Stimulated activated CD4-positive, alpha-beta T cell treated with anti-CD3 and anti-CD28 coated beads, Interleukin-12 subunit alpha, Interleukin-12 subunit beta, amount 100 ng/mL, for 4 hours (primary cell): ENCODE measurements around the gene BCL11B.

Source experiments
- DNase-seq: peaks from one replicate; pipeline ENCODE4 v3.0.0-alpha.2; 2020

The BCL11B gene

DNA sequence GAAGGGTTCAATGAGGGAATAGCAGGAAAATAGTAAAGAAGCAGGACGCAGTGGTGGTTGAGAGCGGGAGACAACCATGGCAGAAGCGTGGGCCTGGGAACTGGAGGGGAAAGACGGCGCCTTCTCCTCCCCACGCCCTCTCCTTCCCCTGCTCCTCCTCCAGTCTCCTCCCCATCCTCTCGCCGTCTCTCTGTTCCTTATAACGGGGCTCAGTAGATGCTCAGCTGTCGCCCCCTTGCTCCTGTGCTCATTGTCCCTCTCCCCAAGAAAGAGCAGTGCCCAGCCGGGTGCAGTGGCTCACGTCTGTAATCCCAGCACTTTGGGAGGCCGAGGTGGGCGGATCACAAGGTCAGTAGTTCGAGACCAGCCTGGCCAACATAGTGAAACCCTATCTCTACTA, 142.0 kb downstream of the BCL11B start:
- DNase-seq = no peak

DNA sequence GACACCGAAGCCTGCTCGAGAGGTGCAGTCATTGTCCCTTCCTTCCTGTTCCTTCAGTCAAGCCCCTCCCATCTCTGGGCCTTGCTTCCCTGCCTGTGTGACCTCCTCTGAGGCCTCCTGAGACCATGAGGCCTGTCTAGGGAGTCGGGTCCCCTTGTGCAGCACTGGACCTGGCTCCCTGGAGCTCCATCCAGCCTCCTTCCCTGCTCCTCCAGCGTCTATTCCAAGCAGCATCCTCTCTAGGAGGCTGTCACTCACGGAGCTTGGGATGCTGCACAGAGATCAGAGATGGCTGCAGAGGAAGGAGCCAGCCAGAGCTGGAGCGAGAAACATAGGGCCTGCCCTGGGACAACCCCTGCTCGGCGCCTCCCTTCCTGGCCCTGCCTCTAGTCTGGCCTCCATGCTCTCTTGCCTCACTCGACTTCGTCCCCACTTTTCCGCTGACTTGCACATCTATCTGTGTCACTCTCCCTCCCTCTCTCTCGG, 142.7 kb downstream of the BCL11B start:
- no peak for DNase-seq

DNA sequence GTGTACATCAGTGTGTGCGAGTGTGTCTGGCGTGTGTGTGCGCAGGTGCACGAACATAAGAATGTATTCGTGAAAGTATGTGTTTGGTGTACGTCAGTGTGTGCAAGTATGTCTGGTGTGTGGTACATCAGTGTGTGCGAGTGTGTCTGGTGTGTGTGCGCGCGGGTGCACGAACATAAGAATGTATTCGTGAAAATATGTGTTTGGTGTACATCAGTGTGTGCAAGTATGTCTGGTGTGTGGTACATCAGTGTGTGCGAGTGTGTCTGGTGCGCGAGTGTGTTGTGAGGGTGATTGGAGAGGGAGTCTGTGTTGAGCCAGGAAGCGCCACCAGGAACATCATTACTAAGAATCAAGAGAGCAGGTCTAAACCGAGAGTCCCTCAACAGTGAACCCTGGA, 143.8 kb downstream of the BCL11B start:
- DNase-seq = no peak

DNA sequence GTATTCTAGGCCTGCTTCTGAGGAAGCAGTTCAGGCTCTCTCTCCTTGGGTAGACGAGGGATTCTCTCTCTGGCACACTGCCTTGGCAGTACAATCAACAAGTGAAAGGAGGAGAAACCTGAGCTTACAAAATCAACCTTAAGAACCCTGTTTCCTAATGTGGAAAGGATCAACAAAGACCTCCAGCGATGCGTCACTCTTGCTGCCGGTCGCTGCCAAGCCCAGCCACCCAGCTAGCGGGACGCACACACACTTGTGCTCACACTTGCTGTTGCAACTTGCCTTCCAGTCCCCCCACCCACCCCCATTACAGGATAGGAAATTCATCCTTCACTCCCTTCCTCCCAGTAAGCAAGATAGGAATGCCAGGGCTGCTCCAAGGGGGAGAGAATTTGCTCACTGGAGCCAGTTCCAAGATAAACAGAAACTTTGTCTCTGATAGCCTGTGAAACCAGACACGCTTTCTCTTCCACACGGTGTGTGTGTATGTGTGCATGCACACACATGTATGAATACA, 144.3 kb downstream of the BCL11B start:
- no peak for DNase-seq

DNA sequence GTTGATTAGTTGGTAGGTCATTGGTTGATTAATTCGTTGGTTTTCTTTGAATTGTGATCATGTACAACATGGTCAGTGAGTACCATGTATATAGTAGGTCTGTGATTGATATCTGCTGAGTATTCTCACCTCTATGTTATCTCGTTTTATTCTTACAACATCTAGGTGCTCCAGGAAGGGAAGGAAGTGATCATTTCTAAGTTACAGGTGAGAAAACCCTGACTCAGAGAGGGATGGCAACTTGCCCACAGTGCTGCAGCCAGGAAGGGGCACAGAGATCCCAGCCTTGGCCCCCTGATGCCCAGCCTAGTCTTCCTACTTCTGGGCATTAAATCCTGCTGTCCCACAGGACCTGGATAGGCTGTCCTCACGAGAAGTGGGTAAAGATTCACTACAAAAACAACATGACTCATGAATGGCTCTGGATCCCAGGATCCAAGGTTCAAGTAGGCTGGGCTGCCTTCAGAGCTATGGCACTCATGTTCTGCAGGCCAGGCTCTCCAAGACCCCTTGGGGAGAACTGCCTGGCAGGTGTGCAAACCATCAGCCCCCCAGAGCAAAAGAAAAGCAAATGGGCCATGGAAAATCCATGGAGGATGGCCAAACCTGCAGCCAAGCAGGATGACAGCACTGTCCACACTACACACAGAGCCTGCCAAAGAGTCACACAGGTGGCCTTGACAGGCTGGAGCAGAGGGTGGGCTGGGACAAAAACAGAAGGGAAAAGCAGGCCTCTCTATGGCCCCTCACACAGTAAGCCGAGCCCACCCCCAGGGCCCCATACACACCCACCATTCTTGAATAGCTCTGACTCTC, 146.2 kb downstream of the BCL11B start:
- no peak for DNase-seq

DNA sequence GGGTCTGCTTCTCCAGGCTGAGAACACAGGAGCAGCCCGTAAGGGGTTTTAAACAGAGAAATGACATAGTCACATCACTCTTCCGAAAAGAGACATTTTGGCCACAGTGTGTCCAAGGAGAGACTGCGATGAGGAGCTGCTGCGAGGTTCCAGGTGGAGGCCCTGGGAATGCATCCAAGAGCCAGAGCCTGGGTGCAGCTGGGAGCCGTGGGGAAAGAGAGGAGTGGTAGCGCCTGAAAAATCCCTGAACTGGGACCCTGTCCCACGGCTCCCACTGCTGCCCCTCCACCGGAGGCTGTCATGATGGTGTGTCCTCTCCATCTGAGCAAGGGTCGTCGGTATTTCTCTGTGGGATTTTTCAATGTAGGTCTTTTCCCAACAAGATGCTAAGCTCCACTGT, 146.9 kb downstream of the BCL11B start:
- DNase-seq = no peak

DNA sequence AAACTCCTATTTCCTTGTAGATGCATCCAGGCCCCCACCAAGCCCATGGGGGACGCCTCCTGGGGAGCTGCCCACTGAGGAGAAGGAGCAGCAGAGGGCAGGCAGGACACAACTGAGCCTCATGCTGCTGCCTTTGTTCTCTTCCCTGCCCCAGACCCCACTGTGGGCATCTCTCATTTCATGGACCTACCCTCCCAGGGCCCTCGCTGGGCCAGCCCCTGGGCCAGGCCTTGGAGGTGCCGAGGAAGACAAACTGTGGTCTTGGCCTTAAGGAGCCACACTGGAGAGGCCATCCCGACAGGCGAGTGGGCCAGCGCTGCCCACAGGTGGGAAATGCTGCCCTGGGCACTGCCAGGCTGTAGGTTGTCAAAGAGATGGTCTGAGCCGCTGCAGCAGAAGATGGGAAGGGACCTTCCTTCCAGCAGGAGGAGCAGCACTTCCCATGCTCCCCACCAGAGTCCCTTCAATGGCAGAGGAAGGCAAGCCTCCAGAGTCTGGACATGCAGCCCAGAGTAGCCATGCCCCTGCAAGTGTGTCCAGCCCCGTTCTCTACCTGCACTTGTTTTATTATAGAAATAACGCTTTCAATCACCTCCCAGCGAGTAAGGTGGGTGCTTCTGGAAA, 147.4 kb downstream of the BCL11B start:
- no peak for DNase-seq

DNA sequence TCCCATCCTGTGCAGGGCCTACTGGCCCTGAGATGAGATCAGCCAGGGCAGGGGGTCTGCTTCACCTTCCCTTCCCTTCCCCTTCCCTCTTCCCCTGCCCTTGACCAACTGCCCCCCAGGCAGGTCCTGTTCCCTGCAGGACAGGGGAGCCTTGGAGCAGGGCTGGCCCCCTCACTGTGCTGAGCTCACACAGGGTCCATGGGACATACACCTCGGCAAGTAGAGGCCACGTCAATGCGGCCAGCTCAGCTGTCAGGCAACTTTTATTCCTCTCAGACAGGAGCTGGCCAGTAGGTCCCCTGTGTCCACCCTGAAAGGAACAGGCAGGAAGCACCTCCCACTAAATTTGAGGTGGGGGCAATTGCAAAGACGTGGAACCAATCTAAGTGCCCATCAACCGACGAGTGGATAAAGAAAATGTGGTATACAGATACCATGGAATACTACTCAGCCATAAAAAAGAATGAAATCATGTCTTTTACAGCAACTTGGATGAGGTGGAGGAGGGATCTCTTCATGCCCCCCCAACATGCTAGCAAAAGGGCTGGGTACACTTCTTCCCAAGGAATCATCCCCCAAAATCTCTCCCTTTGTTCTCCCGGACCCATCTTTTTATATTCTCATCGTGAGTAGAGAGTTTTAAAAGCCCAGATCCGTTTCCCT, 148.7 kb downstream of the BCL11B start:
- DNase-seq = no peak

DNA sequence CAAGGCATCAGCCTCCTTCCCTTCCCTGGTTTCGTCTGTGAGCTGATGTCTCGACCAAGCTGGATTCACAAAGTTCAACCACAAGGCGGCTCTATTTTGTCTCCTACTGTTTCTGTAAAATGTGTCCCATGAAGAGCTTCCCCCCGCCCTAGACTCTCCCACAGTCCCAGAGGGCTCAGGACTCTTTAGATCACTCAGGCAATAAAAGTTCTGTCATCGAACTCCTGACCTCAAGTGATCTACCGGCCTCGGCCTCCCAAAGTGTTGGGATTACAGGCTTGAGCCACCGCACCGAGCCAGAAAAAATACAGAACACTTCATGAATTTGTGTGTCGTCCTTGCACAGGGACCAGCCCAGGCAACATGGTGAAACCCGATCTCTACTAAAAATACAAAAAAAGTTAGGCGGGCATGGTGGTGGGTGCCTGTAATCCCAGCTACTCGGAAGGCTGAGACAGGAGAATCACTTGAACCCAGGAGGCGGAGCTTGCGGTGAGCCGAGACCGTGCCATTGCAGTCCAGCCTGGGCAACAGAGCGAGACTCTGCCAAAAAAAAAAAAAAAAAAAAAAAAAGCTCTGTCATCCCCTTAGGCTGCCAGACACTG, 149.4 kb downstream of the BCL11B start:
- DNase-seq = no peak

DNA sequence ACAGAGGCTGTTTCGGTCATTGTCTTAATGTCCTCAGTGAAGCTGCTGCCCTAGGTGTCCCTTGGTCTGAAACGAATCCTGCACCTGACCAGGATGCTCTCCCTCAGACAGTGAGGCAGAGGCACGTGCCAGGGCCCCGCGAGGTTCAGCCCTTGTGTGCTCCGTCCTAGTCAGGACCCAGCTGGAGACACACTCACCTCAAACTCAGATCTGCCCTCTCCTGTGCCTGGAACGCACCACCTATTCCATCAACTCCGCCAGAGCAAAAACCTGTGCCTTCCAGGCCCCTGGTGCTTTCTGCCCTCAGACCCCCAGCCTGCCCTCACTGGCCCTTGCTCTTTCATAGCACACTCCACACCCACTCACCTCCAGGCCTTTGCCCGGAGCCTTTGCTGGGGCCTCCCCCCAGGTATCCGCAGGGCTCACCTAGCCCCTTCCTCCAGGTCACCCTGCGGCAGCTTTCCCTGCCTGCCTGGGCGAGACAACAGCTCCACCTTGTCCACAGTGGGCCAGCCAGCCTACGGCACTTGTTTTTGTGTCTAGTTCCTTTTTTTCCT, 150.6 kb downstream of the BCL11B start:
- no peak for DNase-seq

DNA sequence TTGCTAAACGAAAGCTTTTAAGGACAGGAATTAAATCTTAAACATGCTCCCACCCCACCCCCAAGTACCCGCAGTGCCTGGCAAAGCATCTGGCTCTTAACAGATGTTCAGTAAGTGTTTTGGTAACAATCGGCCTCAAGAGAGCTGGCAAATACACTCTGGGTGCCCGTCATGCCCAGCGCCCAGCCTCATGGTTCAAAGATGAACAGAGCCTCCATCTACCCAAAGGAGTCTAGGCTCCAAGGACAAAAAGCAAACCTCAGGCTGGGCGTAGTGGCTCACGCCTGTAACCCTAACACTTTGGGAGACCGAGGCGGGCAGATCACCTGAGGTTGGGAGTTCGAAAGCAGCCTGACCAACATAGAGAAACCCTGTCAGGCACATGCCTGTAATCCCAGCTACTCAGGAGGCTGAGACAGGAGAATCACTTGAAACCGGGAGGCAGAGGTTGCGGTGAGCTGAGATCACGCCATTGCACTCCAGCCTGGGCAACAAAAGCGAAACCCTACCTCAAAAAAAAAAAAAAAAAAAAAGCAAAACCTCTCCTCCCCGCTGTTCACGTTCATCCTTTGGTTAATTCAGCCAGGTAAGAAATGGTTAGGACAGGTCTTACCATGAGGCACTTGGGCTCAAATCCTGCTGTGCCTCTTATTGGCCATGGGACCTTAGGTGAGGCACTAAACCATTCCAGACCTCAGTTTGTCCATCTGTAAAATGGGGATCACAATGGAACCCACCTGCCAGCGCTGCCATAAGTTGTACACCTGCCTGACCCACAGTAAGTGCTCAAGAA, 151.3 kb downstream of the BCL11B start:
- DNase-seq = no peak

DNA sequence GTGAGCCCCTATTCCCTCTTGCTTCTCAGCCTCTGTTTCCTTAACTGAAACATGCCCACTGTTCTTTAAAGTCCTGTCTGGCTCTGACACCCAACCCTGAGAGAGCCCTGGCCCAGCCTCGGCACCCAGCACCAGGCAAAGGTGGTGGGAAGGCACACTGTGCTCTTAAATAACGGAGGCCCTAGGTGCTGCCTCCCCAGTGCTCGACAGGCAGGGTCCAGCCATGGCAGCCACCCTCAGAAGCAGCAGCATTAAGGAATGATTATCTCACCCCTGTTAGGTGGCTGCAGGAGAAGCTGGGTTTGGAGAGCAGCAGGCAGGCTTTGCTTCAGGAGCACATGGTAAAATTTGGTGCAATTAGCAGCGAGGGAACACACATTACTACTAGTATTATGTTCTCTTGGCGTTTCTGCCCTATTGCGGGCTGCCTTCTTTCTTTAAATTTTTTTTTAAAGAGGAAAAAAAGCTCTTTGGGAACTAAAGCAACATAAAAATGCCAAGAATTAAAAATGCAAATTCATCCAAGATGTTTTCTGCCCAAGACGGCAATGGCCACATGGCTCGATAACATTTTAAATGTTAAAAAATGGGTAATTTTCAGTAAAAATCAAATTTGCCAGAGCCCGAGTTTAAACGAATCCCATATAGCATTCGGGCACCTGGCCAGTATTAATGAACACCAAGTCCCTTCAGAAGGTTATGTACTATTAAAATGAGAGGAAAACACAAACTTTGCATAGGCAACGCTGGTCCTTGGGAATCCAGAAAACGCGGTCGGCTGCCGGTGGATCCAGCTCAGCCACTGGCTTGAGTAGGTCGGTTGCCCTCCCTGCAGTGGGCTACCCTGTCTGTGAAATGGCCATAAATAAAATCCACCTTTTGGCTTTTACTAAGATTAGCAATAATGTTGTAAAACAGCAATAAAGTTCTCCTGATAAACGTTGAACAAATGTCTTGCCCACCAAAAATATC, 152.2 kb downstream of the BCL11B start:
- DNase-seq = no peak
